DMS153 treated with DMSO at 0.1 percent for 48 hours (cell line): ENCODE data around the gene HOXB7.

ENCODE experiments used
- DNase-seq: peaks from one replicate; lab custom pipeline; 2025; ENCODE audit not compliant: unreplicated experiment; lab: John Stamatoyannopoulos, UW

HOXB7 gene

DNA sequence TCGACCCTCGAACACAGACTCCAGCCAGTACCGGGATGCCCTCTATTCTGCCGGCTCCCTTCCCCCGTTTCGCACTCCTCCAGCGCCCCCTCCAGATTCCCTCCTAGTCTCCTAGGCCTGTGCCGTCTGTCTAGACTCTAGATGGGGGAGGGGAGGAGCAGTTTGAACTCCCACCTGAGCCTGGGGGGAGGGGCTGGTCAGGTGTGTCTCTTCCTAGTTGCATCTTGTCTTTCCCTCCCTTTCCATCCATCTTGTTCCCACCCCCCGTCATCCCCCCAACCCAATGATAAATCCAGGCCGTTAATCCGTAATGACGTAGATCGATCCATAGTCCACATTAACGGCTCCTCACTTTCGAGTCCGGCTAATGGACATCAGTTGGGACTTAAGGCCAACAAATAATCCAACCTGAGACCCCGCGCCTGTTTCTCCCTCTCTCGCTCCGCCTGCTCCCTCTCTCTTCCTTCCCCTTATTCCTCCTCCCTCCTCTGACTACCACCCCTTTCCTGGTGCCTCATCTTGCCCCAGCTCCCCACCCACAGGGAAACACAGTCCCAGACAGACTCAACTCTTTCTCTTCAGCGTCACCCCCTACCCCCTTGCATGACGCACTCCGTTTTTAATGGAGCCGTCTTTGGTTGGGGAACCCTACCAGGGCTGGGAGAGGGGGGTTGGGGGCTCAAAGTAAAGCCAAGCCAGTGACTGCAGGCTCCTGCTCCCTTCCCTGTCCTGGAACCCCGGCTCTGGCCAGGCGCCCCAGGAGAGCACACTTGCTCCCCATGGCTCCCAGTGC lies 13.9 kb downstream of the HOXB7 start:
- no peak for DNase-seq

DNA sequence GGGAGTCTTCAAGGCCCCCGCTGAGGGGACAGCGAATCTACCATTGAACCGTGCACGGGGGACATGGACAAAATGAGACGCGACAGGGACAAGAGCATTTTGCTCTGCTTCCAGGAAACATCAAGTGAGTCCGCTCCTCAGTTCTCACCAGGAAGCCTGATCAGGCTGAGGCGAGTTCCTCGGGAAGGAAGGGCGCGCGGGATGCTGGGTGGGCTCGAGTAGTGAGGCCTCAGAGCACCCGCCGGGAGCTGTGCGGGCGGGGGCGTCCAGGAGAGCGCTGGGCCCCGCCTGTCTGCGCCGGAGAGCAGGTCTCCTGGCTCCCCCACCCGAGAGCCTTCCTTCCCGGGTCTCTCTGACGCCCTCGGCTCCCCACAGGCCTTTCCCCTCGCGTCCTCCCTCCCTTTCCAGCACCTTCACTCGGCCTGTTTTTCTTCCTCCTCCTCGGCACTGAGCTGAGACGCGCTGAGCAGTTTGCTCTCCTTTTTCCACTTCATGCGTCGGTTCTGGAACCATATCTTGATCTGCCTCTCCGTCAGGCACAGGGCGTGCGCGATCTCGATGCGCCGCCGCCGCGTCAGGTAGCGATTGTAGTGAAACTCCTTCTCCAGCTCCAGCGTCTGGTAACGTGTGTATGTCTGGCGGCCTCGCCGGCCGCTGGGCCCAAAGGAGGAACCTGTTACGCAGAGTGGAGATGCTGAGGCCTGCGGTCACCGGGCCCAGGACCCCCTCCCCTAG lies 14.7 kb downstream of the HOXB7 start:
- no peak for DNase-seq

DNA sequence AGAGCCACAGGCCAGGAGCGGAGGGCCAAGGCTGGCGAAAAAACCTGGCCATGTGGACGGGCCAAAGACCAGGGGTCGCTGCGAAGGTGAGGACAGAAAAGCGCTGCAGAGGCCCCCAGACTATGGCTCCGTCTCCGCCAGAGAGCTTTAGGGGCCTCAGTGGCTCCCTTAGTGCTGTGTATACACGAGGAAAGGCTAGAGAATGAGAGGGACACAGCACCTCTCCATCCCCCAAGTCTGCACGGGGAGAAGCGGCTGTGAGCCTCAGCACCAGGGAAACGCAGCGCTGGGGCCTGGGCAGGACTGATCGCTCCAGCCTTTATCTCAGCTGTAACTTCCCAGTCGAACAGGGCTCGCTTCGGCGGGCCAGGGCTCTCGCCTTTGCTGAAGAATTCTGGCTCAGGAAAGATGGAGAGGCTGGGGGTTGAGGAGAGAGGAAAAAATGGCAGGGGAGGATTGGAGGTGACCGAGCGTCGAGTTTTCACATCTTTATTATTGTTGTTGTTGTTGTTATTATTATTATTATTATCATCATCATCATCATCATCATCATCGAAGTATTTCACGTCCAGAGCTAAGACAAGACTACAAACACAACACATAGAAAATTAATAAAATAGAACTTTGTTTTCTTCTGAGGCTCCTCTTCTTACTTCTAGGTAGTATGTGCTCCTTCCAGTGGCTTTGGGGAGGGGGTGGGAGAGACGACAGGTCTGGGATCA lies 15.4 kb downstream of the HOXB7 start:
- no peak for DNase-seq

DNA sequence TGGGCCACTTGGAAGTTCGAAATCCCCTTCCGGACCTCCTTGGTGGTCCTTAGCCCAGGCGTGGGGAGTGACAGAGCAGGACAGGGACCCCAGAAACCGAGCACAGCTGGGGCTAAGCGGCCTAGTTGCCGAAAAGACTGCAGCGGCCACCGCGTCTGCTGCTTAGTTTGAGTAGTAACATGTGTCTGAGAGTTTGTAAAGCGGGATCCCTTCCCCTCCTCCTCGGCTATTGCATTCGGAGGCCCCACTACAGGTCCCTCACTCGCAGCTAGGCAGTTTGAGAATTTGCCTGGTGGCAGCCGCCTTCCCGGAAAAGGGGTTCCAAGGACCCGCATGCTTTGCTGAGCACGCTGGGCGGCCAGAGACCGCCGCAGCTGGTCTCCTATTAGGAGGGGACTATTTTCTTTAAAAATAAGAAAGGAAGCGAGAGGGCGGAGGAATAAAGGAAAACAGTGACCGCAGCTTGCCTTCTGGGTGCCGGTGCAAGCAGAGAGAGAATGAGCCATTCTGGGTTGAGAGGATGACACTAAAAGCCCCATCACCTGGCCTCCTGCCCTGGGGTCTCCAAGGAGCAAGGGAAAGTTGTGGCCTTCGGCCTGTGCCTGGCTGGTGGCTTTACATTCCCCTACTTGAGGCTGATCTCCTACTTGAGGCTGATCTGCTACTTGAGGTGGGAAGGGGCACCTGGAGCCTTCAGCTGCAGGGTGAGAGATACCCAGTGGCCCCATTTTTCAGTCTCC lies 16.1 kb downstream of the HOXB7 start:
- DNase-seq: no peak

DNA sequence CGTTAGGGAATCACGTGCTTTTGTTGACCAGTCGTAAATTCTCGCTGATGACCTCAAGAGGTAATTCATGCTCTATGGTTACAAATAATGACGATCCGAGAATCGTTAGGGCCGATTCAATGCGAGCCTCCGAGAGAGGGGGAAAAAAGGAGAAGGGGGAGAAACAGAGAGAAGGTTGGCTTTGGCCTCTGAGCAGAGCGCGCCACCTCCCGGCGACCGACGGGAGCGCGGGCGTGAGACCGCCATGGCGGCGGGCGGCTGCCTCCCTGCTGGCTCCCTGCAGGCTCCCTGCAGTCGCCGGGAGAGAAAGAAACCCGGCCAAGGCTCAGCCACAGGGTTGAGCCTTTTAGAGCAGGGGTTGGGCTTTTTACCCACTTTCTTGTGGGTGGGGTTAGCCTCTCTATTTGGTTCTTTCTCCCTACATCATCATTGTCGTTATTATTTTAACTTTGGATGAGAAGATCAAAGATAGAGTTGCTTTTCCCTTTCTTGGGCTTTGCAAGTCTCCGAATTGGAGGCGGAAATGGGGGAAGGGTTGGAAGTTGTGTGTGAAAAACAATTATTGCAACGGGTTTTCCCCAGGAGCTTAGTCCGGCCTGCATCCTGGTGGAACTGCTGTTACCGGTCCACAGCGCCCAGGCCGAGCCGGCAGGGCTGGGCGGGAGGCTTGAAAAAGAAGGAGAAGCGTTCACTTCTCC lies 16.8 kb downstream of the HOXB7 start:
- DNase-seq: peak; percentile 96

DNA sequence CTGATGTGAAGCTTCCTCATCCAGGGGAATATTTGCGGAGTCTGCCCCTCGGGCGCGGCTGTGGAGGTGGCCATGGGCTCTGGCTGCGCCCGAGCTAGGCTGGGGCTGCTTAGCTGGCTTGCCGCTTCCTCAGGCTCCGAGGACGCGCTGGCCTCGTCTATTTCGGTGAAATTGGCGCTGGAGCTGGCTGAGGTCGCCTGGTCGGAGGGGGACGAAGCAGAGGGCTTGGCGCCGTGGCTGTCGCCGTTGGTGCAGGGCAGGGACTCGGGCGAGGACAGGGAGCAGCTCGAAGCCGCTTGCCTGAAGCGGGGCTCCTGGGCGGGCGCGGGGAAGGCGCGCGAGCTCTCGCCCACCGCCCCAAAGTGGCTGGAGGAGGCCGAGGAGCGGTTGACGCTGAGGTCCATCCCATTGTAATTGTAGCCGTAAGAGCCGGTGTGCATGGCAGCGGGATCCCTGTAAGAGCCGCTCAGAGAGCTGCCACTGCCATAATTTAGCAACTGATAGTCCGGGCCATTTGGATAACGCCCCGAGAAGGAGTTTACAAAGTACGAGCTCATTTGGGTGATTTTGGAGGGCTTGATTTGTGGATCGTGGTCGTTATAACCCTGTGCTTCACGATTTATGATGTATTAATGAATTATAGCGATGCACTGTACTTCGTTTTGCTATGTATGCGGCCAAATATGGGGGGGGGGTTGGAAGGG lies 17.5 kb downstream of the HOXB7 start, which contains the start of gene HOXB5:
Gene HOXB5 (minus strand): TSS at position 654 of the 704 bp plus-strand sequence. CDS start 97 bp downstream, at position 557.
- DNase-seq: peak; percentile 54

DNA sequence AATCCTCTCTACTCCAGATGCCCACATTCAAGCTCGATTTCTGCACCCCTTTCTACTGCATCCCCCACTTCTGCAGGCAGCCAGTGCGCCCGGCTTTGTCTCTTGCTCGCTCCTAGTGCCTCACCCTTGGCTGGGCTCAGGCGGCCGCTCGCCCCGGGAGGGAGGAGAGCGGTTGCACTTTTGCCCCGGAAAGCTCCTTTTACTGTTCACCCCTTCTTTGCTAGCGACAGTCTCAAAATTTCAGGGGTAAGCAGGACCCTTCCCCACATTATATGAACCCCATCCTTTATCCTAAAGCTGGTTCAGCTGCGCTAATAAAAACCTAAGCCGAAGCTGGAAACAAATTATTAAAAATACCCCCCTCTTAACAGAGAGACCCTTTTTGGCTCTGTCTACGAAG lies 18.2 kb downstream of the HOXB7 start:
- DNase-seq: no peak

DNA sequence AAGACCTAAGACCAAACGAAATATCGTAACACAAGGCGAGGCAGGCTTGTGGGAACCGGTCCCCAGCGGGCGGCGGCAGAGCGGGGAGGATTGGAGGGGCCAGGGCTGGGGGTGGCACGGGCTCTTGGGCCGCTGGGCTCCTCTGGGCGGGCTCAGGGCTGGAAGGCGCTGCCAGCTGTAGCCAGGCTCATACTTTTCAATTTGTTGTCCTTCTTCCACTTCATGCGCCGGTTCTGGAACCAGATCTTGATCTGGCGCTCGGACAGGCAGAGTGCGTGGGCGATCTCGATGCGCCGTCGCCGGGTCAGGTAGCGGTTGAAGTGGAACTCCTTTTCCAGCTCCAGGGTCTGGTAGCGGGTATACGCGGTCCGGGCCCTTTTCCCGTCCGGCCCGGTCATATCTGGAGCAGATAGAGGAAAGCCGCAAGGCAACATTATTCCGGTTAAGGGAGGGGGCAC lies 18.7 kb downstream of the HOXB7 start:
- DNase-seq: no peak

DNA sequence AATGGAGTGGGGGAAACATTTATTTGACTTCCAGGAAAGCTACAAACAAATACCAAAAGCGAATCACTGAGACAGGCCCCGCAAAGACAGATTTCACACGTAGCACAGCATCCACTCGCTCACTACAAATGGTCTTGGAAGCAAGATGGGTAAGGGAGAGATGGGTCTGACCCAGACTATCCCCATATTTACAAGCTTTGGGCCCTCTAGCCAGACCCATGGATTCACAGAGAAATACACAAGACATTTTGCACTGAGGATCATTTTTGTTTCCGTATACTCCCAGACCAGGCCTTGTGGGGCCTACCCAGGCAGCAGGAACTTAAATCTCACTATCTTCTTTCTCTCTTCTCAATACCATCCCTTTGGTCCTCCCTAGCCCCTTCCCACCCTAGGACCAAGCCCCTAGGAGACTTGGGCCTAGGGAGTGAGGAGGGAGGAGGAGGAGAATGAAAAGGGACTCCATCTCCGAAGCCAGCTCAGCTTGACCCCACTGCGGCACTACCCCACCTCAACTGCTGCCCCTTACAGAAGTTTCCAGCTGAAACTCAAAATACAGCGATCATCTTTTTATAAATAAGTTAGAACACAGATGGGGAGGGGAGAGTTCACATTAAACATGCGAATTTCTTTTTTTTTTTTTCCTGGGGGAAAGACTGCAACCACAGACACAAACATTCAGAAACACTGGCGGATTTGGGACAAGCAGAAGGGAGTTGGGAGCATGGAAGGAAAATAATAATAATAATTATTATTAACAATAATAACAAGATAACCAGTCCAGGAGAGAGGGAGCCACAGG lies 19.4 kb downstream of the HOXB7 start:
- DNase-seq: no peak

DNA sequence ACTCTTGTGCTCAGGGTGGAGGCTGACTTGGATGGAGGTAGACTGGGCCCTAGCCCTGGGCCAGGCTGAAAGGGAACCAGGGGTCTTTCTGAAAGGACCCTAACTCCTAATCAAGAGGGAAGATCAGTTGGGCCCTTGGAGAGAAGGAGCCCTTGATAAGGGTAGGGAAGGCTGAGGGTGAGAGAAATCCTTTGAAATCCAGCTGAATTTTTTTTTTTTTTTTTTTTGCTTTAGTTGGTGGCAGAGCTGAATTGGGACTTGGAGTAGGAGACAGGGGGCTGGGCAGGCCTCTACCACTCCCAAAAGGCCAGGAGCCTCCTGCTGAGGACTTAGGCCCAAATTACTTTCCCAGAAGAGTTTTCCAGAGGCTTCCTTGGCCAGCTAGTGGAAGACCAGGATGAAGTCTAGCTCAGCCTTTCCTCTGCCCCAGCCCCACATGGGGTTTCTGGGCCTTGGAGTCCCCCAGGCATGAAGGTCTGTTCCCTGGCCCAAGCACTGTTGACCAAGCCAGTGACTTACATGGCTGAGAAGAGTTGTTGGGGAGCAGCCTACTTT lies 20.1 kb downstream of the HOXB7 start:
- no peak for DNase-seq

DNA sequence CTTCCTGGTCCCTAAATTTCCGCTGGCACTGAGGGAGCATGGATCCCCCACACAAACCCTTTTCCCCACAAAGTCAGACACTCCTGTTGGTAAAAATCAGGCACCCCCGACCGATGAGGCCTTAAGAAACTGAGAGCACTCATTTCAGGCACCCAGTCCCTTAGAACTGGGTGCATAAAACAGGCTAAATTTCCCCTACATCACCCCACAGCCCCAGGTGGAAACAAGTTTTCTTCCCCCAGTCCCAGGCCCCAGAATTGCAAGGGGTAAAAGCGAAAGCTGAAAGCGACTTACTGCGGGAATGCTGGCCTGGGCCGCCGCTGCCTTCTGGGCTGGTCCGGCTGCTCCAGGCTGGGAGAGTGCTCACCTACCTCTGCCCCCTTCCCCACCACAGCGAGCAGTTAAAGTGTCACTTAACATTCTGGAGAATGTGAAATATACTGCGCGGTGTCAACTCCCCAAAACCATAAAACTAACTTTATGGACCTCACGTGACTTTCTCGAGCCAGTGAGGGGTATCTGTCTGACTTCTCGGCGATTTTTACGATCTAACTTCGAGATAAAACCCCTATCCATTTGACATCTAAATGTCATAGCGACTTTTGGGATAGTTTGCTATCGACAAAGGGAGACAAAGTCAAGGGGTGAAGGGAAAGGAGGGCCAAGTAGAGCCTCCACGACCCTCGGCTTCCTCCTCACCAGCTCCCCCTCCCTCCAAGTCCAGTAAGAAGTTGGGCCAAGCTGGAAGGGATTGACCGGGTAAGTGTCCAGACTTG lies 20.8 kb downstream of the HOXB7 start, which contains the start of gene HOXB3:
Gene HOXB3 (minus strand): TSS at position 411 of the 776 bp plus-strand sequence. CDS start 37,767 bp downstream, outside the sequence.
- no peak for DNase-seq

DNA sequence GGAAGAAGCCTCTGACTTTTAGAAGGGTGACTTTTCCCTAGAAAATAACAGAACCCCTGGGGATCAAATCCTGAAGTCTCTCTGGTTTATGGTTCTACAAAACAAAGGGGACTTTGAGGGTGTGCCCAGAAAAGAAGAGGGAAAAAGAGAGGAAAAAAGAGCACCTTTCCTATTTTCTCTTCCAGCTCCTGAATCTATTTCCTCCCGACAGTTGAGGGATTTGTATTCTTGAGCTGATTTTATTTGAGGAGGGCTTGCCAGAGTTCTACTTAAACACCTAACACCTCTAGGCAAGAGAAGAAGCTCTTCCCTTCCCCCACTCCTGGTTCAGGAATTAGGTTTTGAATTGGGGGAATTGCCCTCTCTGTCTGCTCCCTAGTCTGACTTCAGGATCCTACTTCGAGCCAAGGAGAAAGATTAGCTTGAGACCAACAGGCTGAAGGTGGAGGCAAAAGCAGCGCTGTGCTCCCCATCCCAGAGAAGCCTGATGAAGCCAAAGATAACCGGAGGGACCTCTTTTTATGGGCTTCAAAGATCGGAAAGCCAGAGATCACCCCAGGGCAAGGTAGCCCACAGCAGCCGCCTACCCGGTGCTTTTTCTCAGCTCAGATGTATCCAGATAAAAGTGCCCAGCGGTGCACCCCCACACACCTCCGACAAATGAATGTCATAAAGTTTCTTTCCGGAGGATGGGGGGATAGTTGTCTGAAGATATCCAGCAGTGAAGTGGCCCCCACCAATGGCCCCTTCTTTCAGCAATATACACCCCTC lies 21.6 kb downstream of the HOXB7 start:
- no peak for DNase-seq

DNA sequence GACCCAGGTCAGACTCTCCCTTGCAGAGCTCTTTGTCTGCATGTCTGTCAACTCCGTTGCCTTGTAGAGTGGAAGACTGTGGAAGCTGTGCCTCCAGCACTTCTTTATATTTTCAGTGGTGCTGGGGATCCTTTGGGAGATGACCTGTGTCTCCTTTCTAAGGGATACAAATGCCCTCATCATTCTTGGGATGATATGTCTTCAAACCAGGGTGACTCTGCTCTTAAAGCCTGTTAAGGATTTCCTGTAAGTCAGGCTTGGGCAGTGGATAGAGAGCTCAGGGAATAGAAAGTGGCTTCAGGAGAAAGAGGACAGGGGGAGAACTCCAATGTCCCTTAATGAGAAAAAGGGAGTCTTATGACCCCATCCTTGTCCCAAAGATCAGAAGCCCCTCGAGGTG lies 22.3 kb downstream of the HOXB7 start:
- DNase-seq: no peak

DNA sequence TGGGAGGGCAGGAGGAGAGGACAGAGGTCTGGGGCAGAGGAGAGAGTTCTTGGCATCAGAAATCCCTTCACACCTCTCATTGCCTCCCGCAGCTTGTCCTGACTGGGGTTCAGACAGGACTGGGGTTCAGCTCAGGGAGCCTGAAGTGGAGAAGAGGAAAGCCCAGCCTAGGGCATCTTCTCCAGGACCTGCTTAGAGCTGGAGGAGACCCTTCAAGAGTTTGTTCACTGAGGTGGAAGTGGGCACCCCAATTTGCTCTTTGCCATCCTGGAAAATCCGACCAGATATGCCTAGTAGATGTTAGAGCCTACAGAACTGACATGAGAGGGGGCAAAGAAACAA lies 22.8 kb downstream of the HOXB7 start:
- DNase-seq: no peak

DNA sequence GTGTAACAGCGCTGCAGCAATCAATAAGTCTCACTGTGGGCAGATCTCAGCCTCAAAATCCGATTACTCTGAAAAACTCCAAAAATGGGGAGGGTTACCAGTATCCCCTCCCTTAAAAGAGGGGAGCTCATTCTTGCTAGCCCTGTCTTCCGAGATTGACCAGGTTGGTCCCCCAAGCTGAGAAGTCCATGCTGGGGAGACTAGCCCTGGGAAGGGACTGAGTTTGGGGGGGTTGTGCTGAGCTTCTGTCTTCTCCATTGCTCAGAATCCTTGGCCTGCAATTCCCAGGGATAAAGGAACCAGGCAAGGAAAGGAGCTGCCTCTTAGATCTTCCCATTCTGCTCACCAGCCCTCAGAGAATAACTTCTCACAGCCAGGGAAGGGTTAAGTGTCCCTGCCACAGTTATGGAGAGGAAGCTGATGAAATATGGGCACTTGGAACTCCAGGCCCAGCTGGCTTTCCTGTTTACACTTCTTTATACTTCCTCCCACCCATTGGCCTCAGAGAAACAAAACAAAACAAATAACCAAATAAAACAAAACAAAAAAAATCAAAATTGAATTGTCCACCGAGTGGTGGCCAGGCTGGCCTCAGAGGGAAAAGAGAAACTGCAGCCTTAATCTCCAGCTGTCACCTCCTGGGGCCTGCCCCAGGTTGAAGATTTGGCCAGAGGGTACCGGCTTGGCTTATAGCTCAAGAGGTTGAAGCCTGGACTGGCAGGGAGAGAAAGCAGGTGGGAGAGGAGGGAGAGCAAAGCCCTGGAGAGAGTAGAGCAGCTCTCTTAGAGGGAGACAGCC lies 23.3 kb downstream of the HOXB7 start:
- peak; percentile 74 for DNase-seq
